HG03066 (cell line): Measurements from ENCODE around the gene OCA2.

ENCODE experiments used
- ATAC-seq: cut with Tn5 transposase; IDR thresholded peaks from one replicate; pipeline ENCODE4 v1.9.1; 2021; ENCODE audit warnings: low read depth; ENCODE audit not compliant: unreplicated experiment

The OCA2 gene

GRCh38 chr15:28005004-28005527 lies 94.0 kb downstream of the OCA2 start:
- ATAC-seq: no peak

DNA sequence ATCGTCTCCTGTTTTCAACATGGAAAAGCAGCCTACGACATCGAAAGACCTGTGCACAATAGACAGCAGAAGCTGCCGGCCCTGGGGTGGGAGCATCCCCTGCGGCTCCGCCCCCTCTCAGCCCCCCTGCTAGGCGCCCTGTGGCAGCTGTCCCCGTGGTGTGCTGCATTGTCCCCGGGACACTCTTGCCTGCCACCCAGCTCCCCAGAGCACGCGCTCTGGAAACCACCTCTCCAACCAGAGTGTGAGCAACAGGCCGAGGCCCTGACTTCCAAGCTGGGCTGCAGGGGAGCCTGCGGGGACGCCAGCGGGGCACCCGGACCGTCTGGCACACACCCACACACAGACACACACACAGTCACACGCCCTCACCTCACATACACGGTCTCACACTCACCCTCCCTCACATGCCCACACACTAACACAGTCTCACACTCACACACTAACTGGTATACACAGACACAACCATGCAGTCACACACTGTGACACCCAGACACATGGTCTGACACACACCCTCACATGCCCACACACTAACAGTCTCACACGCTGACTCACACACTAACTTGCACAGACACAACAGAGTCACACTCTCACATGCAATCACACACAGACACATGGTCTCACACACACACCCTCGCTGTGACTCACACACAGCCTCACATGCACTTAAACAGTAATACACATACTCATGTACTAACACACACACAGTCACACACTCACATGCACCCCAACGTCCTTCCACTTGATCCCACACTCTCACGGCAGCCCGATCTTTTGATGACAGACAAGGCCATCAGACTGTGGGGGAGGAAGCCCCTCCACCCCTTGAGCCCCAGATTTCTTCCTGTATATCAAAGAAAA lies 94.7 kb downstream of the OCA2 start:
- no peak for ATAC-seq

DNA sequence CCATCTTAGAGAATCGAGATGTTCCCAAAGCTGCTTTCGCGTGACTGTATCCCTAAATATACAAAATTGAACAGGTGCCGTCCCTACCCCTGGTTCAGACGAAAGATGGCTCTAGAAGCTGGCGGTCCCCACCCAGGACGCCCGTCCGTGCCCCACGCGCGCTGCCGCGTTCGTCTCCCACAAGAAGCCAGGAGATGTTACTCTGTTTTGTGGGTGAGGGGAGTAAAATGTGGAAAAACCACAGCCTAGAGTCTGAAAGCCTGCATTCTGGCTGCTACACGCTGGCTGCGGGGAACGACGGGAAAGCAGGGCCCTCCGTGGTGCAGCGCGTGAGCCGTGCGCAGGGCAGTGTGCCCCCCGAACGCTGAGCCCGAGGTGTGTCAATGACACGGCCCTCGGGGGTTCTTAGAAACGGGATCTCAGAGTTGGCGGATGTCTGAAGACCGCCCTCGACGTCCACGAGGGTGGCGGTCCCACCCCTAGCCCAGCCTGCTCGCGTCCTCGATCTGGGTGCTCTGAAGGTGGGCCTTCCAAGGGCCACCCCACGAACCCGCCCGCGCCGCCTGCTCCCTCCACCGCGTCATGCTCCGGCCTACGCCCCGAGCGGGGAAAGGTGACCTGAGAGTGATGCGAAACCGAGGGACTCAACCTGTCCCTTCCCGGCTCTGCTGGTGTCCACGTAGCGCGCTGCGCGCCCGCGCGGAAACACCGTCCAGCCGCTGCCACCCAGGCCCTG lies 95.6 kb downstream of the OCA2 start:
- ATAC-seq: no peak

- no peak for ATAC-seq
These were observed 96.2 kb downstream of the OCA2 start for GRCh38 chr15:28002867-28003266.

GRCh38 chr15:28002136-28002861 lies 96.8 kb downstream of the OCA2 start:
- ATAC-seq: no peak

DNA sequence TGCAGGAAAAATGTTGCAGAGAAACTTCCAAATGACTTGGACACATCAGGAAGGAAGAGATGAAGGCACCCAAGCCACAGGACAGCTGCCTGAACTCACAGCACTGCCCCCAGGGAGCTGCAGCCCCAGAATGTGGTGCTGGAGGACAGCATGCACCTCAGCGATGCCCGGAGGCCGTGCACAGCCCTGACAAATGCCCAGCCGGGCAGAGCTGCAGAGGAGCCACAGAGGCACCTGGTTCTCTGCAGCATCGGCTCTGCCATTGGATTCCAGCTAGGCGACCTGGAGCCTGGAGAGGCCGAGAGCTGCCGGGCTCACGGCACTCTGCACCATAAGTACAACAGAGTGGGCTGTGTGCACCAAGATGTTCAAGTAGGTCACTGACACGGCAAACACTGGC lies 97.5 kb downstream of the OCA2 start:
- ATAC-seq: no peak

DNA sequence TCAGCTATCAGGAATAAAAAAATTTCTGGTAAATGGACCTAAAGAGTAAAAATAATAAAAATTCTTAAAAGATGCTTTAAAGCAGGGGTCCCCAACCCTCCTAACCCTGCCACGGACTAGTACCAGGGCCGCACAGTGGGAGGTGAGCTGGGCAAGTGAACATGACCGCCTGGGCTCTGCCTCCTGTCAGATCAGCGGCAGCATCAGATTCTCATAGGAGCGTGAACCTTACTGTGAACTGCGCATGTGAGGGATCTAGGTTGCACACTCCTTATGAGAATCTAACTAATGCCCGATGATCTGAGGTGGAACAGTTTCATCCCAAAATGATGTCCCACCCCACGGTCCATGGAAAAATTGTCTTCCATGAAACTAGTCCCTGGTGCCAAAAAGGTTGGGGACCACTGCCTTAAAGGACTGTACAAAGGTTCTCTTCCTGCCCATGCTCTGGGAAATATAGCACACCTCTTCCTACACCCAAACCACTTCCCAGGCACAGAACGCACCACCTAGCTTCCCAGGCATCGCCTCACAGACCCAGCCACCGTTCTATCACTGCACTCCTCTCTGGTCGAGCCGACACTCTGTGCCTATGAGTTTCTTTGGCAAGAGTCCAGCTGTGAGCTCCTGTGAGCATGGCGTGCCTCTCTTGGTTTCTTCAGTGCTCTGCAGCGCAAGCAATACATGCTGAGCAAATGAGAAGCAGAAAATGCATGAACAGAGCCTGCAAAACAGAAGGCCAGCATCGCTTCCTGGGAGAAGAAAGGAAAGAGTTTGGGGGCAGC lies 104.9 kb downstream of the OCA2 start:
- ATAC-seq: no peak

GRCh38 chr15:27993544-27993943 lies 105.6 kb downstream of the OCA2 start:
- no peak for ATAC-seq

GRCh38 chr15:27990521-27991515 lies 108.3 kb downstream of the OCA2 start:
- ATAC-seq: no peak

DNA sequence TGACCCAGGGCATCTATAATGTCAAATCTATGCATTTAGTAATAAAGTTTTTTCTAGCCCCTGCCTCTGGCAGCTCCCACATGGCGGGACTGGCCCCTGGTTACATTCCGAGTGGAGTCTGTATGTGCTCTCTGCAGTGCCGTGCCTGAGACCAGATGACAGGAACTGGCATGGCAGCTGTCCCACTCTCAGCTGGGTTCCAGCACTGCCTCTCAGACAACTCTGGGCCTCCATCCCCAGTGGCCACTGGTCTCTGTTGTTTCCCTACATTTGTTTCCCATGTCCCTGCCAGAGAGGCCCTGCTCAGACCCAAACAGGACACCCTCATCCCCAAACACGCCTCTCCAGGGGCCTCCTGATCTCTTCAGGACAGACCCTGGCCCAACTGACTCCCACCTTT lies 109.3 kb downstream of the OCA2 start:
- no peak for ATAC-seq

GRCh38 chr15:27989427-27989826 lies 109.7 kb downstream of the OCA2 start:
- ATAC-seq: no peak

DNA sequence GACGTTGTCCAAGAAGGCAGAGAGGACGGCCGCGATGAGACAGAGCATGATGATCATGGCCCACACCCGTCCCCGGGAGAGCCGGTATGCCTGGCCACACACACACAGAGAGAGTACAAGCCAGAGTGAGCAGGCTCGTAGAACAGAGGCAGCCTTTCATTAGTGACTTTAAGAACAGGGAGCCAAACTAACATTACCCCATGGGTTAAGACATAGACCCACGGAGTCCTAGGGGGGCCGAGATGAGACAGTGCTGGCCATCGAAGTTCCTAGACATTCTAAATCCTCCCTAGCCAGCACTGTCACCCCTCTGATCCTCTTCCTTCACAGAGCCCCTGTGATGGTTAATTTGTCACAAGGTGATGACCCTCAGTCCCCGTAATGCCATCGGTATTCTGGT lies 114.0 kb downstream of the OCA2 start:
- ATAC-seq: no peak

DNA sequence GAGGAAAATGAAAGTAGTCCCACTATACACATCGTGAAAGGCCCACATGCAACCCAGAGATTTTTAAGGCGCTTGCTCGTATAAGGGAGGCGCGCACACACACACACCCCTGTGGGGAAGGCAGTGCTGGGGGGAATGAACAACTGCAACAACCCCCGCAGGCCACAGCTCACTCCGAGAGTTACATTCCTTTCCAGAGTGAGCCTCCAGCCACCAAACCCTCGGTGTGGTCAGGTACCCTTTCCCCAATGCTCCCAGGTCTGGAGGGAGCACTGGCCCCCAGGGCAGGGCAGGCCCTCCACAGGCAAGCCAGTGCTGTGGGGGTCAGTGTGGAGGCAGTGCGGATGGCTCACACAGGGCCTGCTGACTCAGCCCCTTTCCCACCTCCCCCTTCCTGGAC lies 115.6 kb downstream of the OCA2 start:
- ATAC-seq: no peak

GRCh38 chr15:27977696-27978095 lies 121.4 kb downstream of the OCA2 start:
- ATAC-seq: no peak

GRCh38 chr15:27973886-27974285 lies 125.2 kb downstream of the OCA2 start:
- no peak for ATAC-seq

DNA sequence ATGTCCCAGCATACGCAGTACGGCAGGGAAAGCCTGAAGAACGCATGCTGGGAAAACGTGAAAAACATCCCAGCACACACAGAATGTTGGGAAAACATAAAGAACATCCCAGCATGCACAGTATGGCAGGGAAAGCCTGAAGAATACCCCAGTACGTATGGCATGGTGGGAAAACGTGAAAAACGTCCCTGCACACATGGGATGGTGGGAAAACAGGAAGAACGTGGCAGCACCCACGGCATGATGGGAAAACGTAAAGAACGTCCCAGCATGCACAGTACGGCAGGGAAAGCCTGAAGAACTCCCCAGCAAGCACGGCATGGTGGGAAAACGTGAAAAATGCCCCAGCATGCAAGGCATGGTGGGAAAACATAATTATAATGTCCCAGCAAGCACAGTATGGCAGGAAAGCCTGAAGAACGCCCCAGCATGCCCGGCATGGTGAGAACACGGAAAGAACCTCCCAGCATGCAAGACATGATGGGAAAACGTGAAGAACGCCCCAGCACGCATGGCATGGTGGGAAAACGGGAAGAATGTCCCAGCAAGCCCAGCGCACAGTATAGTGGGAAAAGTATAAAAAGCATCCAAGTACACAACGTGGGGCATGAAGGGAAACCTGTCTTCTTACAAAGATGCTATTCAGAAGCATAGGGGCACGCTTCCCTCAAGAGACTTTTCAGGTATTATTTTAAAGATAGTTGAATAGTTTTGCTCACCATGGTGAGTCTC lies 128.3 kb downstream of the OCA2 start:
- no peak for ATAC-seq

DNA sequence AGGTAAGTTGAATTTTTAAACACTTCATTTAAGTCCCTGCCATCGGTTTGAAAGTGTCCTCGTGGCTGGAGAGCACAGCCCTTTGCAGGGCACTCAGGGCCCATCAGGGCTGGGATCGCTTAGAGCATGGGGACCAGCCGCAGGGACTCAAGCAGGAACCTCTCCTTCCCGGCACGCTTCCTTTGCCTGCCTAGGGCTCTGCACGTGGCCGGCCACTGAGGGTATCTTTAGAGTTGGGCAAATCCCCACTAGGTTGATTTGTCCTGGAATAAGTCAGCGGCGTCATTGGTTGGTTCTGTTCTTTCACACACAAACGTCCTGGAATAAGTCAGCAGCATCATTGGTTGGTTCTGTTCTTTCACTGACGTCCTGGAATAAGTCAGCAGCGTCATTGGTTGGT lies 131.6 kb downstream of the OCA2 start:
- no peak for ATAC-seq

- ATAC-seq: no peak
These were observed 133.6 kb downstream of the OCA2 start for GRCh38 chr15:27965546-27965945.
